ENCODE results near the gene RNF213.
"Not testable (repeated sequence)": the region's sequence is repeated elsewhere in the genome, so short reads cannot be mapped to it uniquely, and the experiment has no call there.

Gene RNF213

DNA sequence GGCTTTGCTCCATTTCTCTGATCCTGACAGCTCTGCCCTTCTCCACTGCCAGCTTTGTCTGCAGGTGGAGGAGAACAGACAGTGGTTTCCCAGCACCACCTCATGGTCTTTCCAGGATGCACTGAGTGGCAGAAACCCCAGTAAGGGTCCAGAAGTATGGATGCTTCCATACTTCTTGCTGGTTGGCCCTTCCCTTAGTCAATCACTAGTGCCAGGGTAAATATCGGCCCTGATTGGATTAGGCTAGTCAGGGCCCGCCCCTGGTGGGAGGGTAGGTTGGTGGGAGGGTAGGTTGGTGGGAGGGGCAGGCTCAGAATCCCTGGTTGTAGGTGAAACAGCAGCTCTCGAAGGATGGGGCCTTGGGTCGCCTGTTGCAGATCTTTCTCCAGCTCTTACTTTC is 10.2 kb downstream of the RNF213 start:
- DNase-seq (ENCODE audit: low spot score), result peak; percentile 85

DNA sequence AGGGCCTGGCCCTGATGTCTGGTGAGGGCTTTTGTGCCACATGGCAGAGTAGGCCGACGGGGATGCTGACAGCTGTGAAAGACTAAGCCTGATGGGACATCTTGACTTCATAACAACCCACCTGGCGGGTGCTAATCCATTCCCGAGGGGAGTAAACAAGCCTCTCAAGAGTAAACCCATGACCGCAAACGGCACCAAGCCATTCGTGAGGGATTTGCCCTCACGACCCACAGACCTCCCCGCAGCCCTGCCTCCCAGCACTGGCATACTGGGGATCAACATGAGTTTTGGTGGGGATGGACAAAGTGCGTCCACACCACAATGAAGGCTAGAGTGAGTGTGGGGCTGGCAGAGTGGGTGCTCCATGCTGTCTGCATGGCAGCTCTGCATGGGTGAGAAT is 11.7 kb downstream of the RNF213 start:
- no peak for DNase-seq (ENCODE audit: low spot score)

DNA sequence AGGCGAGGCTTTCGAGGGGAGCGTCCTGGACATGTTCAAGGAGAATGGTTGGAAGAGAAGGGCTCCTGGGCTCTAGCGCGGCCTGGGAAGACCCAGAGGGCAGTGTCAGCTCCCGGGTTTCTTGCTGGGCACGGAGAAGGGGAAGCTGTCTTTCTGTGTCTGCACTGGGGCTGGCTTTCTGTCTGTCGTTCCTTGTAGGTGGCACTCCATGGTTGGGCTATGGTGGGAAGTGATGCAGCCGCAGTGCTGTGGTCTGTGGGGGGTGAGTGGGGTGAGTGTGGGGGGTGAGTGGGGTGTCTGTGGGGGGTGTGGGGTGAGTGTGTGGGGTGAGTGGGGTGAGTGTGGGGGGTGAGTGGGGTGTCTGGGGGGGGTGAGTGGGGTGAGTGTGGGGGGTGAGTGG is 13.7 kb downstream of the RNF213 start:
- DNase-seq (ENCODE audit: low spot score), result no peak

- DNase-seq (ENCODE audit: low spot score), result no peak
Observed at GRCh38 chr17:80274871-80275449, 14.3 kb downstream of the RNF213 start.

DNA sequence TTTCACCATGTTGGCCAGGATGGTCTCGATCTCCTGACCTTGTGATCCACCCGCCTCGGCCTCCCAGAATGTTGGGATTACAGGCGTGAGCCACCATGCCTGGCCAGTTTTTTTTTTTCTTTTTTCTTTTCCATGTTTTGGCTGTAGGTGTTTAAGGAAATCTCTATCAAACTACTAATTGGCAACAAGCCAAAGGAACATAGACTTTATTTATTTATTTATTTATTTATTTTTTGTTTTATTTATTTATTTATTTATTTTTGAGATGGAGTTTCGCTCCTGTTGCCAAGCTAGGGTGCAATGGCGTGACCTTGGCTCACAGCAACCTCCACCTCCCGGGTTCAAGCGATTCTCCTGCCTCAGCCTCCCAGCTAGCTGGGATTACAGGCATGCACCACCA is 15.2 kb downstream of the RNF213 start:
- not testable (repeated sequence) for DNase-seq (ENCODE audit: low spot score)

GRCh38 chr17:80277751-80278671 is 17.4 kb downstream of the RNF213 start:
- no peak for DNase-seq (ENCODE audit: low spot score)

DNA sequence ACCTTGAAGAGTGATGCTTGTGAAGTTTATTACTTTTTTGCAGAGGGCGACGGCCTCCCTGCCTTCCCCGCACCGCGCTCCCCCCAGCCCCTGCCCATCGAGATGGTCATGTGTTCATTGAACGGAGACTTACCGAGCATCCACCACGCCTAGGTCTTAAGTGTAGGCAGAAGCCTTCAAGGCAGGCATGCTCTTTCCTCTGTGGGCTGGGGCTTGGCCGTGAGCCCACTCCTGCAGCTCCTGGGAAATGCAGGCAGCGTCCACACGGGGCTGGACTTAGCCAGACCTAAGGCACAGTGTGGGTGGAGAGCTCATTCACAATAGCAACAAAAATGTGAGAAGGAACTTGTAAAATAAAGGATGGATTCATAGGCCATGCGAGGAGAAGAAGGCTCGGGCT is 19.2 kb downstream of the RNF213 start:
- DNase-seq (ENCODE audit: low spot score), result no peak

DNA sequence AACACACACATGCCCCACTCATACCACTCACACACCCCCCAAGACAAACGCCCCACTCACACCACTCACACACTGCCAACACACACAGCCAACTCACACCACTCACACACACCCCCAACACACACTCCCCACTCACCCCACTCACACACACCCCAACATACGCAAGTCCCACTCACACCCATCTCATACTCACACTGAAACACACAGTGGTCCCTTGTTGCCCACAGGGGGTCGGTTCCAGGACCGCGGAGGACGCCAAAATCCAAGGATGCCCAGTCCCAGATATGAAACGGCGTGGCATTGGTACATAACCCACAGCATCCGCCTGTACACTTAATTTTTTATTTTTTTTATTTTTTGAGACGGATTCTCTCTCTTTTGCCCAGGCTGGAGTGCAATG is 20.9 kb downstream of the RNF213 start:
- DNase-seq (ENCODE audit: low spot score), result no peak

DNA sequence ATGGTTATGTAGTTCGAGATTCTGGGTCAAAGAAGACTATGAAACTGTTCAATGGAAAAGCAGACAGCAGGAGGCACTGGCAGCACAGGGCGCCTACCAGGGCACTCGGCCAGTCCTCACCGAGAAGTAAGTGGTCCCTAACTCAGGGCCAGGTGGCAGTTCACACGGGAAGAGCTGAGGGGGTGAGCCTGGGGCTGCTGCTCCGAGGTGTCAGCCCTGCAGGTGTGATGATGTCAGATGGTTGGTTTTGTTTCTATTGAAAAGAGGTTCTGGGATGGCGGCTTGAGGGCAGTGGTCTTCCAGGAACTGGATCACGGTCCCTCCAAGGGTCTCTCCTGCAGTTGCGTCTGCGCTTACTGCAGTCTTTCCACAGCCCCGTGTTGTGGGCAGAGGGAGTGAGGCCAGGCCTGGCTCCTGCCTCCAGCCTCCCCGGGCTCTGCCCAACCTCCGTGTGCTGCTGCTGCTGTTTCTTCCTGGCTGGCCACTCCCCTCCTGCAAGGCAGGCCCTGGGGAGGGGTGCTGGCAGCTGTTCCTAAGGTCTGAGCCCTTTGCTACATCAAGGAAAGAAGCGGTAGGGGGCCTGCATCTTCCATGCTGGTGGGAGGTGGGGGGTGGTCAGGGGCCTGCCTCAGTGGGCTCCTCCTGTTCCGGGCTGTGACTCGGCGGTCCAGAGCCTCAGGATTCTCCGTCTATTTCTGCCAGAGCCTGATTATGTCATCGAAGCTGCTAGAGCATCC is 22.6 kb downstream of the RNF213 start:
- no peak for DNase-seq (ENCODE audit: low spot score)

DNA sequence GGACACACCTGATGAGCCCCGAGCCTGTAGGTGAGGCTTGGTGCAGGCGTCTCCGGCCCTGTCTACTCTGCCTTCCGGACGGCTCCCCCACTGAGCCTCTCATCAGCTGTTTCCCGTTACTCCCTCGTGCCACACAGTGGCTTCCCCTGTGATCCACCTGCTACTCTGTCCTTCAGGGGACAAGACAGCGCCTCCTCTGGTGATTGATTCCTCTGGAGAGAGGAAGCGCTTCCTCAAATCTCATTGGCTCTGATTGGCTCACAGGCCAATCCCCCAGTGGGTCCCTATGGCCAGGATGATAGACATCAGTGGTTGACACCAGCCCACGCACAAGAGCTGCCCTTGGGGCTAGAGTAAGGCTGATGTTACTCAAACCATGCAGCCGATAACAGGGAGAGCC is 24.0 kb downstream of the RNF213 start:
- no peak for DNase-seq (ENCODE audit: low spot score)

GRCh38 chr17:80285237-80285920 is 24.7 kb downstream of the RNF213 start:
- DNase-seq (ENCODE audit: low spot score), result no peak

DNA sequence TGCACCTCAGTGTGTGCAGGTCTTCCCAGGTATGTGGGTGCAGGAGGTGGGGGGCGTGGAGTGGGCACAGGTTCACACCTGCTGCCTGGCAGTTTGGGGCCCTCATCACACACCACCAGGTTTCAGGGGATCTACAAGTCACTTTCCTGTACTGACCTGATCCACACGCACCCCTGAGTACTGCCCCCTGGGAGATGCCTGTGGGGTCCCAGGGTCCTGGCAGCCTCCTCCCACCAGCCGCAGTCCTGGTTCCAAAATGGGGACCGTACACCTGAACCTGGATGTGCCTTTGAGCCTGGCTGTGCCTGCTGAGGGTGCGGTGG is 25.9 kb downstream of the RNF213 start:
- DNase-seq (ENCODE audit: low spot score), result no peak

DNA sequence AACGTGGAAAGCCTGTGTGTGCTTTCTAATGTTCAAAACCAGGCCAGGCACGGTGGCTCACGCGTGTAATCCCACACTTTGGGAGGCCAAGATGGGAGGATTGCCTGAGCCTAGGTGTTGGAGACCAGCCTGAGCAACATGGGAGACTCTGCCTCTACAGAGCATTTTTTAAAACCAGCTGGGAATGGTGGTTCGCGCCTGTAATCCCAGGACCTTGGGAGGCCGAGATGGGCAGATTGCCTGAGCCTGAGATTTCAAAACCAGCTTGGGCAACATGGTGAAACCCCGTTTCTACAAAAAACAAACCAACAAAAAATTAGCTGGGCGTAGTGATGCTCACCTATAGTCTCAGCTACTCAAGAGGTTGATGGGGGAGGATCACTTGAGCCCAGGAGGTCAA is 26.4 kb downstream of the RNF213 start:
- DNase-seq (ENCODE audit: low spot score), result no peak

DNA sequence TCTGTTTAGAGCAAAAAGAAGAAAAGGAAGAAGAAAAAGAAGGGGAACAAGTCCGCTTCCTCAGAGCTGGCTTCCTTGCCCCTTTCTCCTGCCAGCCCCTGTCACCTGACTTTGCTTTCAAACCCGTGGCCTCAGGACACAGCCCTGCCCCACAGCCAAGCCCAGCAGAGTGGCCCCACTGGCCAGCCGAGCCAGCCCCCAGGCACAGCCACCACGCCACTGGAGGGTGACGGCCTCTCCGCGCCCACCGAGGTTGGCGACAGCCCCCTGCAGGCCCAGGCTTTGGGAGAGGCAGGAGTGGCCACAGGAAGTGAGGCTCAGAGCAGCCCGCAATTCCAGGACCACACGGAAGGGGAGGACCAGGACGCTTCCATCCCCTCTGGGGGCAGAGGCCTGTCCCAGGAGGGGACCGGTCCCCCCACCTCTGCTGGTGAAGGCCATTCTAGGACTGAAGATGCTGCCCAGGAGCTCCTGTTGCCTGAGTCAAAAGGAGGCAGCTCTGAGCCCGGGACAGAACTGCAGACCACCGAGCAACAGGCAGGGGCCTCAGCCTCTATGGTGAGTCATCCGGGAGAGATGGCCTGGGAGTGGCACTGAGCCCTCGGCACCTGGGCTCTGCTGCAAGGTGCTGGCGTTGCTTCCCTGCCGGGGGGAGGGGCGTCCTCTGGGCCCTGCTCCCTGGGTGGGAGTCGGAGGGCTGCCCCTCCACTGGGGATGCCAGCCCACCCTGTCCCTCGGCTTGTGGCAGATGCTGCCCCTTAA is 27.3 kb downstream of the RNF213 start:
- DNase-seq (ENCODE audit: low spot score), result no peak

GRCh38 chr17:80289616-80290015 is 29.0 kb downstream of the RNF213 start:
- no peak for DNase-seq (ENCODE audit: low spot score)

- no peak for DNase-seq (ENCODE audit: low spot score)
Observed at GRCh38 chr17:80290156-80290555, 29.5 kb downstream of the RNF213 start.

DNA sequence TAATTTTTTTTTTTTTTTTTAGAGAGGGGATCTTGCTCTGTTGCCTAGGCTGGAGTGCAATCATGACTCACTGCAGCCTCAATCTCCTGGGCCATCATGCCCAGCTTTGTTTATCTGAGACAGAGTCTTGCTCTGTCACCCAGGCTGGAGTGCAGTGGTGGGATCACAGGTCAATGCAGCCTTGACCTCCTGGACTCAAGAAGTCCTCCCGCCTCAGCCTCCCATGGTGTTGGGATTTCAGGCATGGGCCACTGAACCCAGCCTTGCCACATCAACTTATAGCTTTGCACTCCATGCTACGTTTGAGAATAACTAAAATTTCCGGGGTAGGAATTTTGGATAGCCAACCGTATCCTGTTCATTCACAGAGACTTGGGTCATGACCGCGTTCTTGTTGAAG is 30.6 kb downstream of the RNF213 start:
- DNase-seq (ENCODE audit: low spot score), result no peak

GRCh38 chr17:80291691-80292487 is 31.2 kb downstream of the RNF213 start:
- no peak for DNase-seq (ENCODE audit: low spot score)

DNA sequence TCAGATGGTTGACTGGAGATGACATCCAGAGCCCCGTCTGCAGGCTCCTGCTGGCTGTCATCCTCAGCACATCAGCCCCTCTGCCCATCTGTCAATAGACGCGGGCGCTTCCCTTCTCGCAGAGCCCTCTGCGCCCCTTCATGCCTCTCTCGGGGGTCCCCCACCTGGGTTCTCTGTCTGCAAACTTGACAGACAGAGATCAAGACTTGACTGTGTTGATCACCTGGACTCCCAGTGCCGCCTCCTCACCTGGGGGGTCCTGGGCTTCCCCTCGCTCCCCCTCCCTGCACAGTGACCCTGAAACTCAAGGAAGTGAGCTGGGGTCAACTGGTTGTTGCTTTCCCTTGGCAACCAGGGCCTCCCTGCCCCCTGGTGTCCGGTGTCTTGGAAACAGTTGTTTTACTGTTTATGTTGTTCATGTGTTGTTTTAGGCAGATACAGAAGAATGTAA is 31.9 kb downstream of the RNF213 start:
- DNase-seq (ENCODE audit: low spot score), result no peak

DNA sequence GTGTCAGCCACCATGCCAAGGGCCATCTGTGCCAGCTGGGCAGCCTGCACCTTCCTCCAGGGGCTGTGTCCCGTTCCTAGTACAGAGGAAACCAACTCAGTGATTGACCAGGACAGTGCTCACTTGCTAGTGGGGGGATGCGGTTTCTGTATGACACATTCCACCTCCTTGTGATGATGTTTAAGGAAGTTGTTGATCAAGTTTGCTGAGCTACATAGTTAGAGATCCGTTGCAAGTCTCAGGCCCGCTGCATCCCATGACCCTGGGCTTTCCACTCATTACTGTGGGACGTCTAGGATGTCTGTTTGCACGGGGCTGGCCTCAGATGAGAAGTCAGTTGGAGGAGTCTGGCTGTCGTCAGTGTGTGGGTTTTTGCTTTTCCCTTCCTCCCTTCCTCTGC is 33.6 kb downstream of the RNF213 start:
- DNase-seq (ENCODE audit: low spot score), result no peak

DNA sequence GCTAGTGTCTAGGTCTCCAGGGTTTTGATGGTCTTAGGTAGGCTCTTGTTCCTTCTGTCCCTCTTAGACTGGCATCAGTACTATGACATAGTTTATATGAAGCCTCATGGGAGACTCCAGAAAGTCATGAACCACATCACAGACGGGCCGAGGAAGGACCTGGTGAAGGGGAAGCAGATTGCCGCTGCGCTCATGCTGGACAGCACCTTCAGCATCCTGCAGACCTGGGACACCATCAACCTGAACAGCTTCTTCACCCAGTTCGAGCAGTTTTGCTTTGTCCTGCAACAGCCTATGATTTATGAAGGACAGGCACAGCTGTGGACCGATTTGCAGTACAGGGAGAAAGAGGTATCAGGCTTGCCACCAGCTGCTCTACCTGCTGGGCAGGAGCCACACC is 34.0 kb downstream of the RNF213 start:
- DNase-seq (ENCODE audit: low spot score), result no peak

All from ecto neural progenitor cell (in vitro differentiated cells).